Measurements from ENCODE around the gene MSI2.

MSI2 gene

DNA sequence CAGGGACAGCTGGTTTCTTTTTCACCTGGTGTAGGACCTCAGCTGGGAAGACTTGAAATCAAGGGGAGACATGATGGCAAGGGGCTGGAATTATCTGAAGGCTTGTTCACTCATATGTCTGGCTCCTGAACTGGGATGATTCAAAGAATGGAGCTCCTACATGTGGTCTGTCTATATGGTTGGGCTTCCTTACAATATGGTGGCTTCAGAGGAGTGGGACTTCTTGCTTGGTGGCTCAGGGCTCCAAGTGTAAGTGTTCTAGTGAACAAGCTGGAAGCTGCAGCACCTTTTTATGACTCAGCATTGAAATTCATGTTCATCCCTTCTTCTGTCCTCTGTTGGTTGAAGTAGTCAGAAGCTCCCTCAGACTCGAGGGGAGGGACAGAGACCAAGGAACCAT lies 127.9 kb downstream of the MSI2 start:
- H3K27ac ChIP-seq, result no peak overlapping the region
- TF ChIP-seq, protein P1, sequence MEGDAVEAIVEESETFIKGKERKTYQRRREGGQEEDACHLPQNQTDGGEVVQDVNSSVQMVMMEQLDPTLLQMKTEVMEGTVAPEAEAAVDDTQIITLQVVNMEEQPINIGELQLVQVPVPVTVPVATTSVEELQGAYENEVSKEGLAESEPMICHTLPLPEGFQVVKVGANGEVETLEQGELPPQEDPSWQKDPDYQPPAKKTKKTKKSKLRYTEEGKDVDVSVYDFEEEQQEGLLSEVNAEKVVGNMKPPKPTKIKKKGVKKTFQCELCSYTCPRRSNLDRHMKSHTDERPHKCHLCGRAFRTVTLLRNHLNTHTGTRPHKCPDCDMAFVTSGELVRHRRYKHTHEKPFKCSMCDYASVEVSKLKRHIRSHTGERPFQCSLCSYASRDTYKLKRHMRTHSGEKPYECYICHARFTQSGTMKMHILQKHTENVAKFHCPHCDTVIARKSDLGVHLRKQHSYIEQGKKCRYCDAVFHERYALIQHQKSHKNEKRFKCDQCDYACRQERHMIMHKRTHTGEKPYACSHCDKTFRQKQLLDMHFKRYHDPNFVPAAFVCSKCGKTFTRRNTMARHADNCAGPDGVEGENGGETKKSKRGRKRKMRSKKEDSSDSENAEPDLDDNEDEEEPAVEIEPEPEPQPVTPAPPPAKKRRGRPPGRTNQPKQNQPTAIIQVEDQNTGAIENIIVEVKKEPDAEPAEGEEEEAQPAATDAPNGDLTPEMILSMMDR (conservative IDR thresholded peaks at IDR 0.05), result no peak

DNA sequence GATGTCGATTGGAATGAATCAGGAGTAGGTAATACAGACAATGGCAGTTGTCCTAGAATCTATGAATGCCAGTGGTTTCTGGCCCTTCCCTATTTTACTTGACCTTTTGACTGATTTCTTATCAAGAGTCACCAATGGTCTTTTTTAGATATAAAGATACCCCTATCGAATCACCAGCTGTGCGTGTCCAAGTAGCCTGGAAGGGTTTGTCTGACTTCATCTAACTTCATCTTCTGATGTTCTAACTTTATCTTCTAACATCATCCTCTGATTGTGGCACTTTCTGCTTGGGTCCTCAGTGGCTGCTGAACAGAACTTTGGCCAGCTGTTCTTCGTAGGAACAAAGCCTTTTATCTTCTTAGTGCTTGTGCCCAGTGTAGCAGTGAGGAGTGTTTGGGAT lies 129.7 kb downstream of the MSI2 start:
- no peak overlapping the region for H3K27ac ChIP-seq
- TF ChIP-seq, protein P1 (conservative IDR thresholded peaks at IDR 0.05), result no peak

DNA sequence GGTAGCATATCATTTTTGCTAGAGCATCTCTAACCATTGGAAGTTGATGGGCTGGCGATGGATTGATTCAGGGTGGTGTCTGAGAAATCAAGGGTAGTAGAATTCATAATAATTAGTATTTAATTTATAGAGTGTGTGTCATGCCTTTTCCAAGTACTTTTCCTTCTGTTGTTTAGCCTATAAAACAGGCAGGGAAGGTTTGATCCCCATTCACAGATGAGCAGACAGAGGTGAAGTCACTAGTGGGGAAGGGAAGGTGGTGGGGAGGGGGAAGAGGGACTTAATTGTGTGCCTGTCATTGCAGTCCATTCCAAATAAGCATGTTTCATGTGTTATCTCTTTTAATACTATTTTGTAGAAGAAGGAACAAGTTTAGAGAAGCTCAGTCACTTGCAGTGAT lies 131.3 kb downstream of the MSI2 start:
- TF ChIP-seq, protein P1 (conservative IDR thresholded peaks at IDR 0.05), result no peak
- H3K27ac ChIP-seq, result no peak overlapping the region

DNA sequence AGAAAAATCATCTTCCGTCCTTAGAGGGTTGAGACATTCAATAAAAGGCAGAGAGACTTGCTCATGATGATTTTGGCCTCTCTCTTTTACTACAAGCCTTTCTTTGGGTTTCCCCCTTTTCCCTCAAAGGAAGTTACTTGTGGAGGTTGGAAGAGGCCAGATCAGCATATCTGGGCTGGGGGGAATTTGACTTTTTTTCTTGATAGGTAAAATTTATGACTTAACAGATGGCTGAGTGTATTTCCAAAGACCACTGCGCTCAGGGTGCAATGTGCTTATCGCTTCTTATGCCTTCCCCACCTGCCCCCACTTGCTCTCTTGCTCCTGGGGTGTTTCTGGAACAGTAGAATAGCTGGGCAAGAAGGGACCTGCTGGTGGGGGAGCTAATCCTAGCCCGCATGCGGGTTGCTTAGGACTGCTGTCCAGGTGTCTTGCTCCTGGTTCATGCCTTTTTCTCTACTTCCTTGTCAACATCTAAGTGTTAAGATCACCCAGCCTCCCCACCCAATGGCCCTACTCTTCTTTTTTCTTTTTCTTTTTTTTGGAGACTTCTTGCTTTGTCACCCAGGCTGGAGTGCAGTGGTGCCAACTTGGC lies 131.9 kb downstream of the MSI2 start:
- TF ChIP-seq, protein P1 (conservative IDR thresholded peaks at IDR 0.05), result no peak
- no peak overlapping the region for H3K27ac ChIP-seq

DNA sequence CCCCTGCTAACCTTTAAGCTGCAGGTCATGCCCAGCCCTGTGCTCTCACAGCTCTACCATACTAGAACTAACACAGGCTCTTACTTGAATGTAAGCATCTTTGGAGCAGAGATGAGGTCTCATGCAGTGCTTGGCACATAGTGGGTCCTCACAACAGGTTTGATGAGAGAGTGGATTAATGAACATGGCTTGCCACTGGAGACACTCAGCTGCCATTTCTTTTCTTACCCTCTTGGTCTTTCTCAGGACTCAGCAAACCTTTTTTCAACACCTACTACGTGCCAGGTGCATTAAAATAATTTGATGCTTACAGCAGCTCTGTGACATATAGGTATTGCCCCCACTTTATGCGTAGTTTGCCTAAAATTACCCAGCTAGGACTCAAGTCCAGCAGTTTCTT lies 133.2 kb downstream of the MSI2 start:
- TF ChIP-seq, protein P1 (conservative IDR thresholded peaks at IDR 0.05), result no peak
- no peak overlapping the region for H3K27ac ChIP-seq

DNA sequence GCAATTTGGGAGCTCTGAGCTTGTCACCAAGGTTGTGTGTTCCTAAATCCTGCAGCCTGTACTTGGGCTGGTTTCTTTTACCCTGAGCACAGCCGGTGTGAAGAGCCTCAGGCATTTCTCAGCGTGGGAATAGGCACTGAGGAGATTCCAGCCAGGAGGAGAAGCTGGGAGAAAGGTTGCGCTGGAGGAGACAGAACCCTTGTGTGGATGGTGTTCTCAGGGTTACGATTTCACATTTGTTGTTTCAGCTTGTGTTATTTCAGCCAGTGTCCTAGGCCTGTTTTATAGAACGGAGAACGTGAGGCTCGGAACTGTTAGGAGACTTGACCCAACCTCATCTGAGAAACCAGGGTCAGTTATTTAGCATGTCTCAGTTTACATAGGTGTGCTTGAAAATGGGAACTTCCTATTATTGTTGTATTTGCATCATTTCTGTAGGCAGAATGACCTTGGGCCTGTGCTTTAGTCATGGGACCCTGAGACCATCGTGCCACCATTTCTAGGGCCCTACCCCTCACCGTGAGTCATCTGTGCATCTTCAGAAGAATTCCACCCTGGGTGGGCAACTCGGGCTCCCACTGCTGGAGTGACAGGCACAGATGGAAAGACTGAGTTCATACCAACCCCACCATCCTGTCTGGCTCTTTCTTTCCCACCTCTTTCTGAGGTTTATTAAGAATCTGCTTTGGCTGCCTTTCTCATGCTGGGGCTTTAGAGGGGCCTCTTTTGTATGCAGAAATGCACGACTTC lies 134.9 kb downstream of the MSI2 start:
- TF ChIP-seq, protein P1 (conservative IDR thresholded peaks at IDR 0.05), result no peak
- H3K27ac ChIP-seq, result no peak overlapping the region

DNA sequence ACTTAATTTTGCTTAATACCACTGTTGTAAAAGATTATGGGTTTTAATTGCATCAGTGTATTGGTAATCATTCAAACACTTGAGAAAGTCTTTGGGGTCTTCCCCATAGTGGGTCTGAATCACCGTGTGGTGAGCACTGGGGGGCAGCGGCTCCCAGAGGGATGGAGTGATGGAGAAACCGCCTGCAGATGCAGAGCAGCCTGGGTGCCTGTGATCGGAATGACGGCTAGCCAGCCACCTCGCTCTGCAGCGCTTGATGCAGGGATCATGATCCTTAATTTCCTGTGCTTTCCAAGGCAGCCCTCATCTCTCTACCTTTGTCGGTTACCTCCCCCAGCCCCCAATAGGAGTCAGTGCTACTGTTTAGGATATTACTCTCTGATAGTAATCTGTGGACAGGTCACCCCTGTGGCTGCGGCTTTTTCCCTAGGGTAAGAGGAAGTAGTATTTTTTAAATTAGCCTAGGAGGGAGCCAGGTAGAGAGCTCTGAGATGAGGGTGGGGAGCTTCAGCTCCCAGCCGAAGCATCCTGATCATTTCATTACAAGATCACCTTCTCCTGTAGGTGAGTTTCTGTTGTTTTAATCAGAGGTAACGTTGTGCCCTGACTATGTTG lies 135.6 kb downstream of the MSI2 start:
- no peak overlapping the region for H3K27ac ChIP-seq
- TF ChIP-seq, protein P1 (conservative IDR thresholded peaks at IDR 0.05), result no peak

Measured in VCaP (cell line).